ENCODE measurements around the gene RPS24. TPM values are rescaled to one million over a fixed set of nuclear protein-coding genes. Genes with fewer than 3 reads are reported as not detected.

RPS24 gene
- total RNA-seq, 1 donor from 2014 or later = 1,775 TPM

Other genes with a start within 250 kb of the RPS24 start
- 6.7 and 7.8 TPM in 2 replicates for gene DLG5, start 107.1 kb upstream of the RPS24 start, total RNA-seq
- gene POLR3A, start 4.3 kb upstream of the RPS24 start, total RNA-seq = 23.5 and 24.2 TPM in 2 replicates

Measured in activated T-helper 2 cell treated with anti-CD3 and anti-CD28 coated beads, Interferon-gamma antibody, Interleukin-2, Interleukin-4, amounts not matched to agents 10 μg/mL and 5 μg/mL and 100 μg/mL, durations not matched to agents 14 hours and 24 hours and 36 hours (primary cell).